BJ (cell line): ENCODE data around the gene SPEG. TPM values are rescaled to one million over a fixed set of nuclear protein-coding genes. Genes with fewer than 3 reads are reported as not detected.
"Not testable (repeated sequence)": the region's sequence is repeated elsewhere in the genome, so short reads cannot be mapped to it uniquely, and the experiment has no call there.

Experiments
- CTCF ChIA-PET: fragments of 350-600 bp; formaldehyde crosslinking; extraction: SDS; loops from one replicate; lab custom pipeline; 2021; ENCODE audit warnings: antibody characterized with exemption, inconsistent platforms; lab: Yijun Ruan, JAX
- POLR2A ChIA-PET: fragments of 300-600 bp; sonication (Branson Sonifier 250); formaldehyde crosslinking; extraction: SDS; loops from one replicate; lab custom pipeline; 2021; ENCODE audit warnings: antibody characterized with exemption; lab: Charles Lee
- DNase-seq: peaks from one replicate; pipeline ENCODE4 v3.0.0-alpha.2; 2011; ENCODE audit warnings: low read depth
- H3K27me3 ChIP-seq: 2 replicates; pipeline ENCODE4 v1.6.0; 2011; ENCODE audit warnings: low read length; ENCODE audit not compliant: control insufficient read depth, insufficient read depth
- H3K36me3 ChIP-seq: 2 replicates; pipeline ENCODE4 v1.5.1; 2011; ENCODE audit warnings: low read length; ENCODE audit not compliant: control insufficient read depth, insufficient read depth
- H3K4me3 ChIP-seq: 2 replicates; pipeline ENCODE4 v1.5.1; 2011; ENCODE audit warnings: low read depth, mild to moderate bottlenecking, control low read depth, low read length
- CTCF ChIP-seq: IDR thresholded peaks from 2 replicates; pipeline ENCODE4 v1.5.1; 2011; ENCODE audit warnings: low read depth, mild to moderate bottlenecking, control low read depth, inconsistent platforms, low read length, moderate library complexity; ENCODE audit not compliant: insufficient read depth
- polyA plus RNA-seq: library from polyadenylated mRNA; depleted of rRNA; stranded (reverse); fragments of >200 nt; gene quantifications from 2 replicates; pipeline ENCODE4 v1.2.3, GENCODE V29; 2011

SPEG gene
- polyA plus RNA-seq, 1 experiment, result 69.9 TPM

- no peak for TF ChIP-seq CTCF
- no peaks in the 10 kb centered on the region for H3K36me3 ChIP-seq
- no peaks in the 10 kb centered on the region for H3K27me3 ChIP-seq
- no peak overlapping the region for H3K4me3 ChIP-seq
- CTCF ChIA-PET, result interaction anchor here (0.6 to 7.3 kb wide), 16 partner anchors 11 to 136 kb away, joined by 3 to 291 read pairs (median 6); partner anchors contain the start of genes DNPEP, GMPPA and SPEG
- POLR2A ChIA-PET, result no interaction called here
- no peak for DNase-seq
These were observed 29.7 kb upstream of the SPEG start for GRCh38 chr2:219404954-219405353.

DNA sequence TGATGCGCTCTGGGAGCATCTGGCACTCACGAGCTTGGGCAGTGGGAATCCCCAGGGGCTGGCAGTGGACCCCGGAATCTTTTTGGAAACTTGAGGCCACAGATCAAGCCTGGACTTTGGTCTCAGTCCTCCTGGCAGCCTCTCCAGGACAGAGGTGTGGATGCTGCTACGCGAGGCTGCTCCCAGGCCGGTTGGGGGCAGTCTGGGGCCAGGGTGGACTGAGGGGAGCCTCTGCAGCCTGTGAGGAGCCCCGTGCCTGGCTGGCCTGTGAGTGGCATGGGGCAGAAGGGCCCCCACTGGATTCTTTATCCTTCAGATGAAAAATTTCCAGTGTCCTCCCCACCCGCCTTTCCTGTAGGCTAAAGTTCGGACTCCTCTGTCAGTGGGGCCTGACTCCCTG is 29.2 kb upstream of the SPEG start:
- TF ChIP-seq CTCF, result peak; percentile 24; the same call in 1 of the 2 replicates
- Histone ChIP-seq H3K36me3 (no peaks in the 10 kb centered on the region), H3K27me3 (no peaks in the 10 kb centered on the region), H3K4me3 (no peak overlapping the region)
- ChIA-PET CTCF (interaction anchor here (0.6 to 7.3 kb wide), 10 partner anchors 11 to 135 kb away, joined by 3 to 291 read pairs (median 25); partner anchors contain the start of genes DNPEP and GMPPA), POLR2A (no interaction called here)
- DNase-seq, result no peak

GRCh38 chr2:219405958-219406860 is 28.4 kb upstream of the SPEG start:
- ChIA-PET POLR2A (interaction anchor here (1.0 kb wide), 1 partner anchor 47 kb away, joined by 4 read pairs; no protein-coding TSS in a partner anchor), CTCF (interaction anchor here (0.7 to 7.3 kb wide), 7 partner anchors 11 to 134 kb away, joined by 3 to 291 read pairs (median 6); a partner anchor contains a TSS)
- no peaks in the 10 kb centered on the region for H3K27me3 ChIP-seq
- H3K36me3 ChIP-seq, result no peaks in the 10 kb centered on the region
- H3K4me3 ChIP-seq, result no peak overlapping the region
- DNase-seq, result no peak
- no peak for TF ChIP-seq CTCF

DNA sequence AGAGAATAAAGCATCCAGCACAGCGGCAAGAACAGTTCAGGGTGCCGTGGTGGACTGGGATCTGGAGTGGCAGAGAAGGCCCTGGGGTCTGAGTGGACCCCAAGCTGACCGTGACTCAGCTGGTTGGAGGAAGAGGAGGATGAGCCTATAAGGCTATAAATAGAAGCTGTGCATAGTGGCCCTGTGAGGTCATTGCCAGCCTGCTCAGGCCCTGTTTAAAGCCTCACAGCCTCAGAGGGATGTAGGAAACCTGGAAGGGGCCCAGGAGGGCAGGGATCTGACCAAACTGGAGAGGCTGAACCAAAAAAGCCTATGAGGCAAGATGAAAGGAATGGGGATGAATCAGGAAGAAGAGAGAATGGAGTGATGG is 27.8 kb upstream of the SPEG start:
- TF ChIP-seq CTCF, result no peak
- ChIA-PET CTCF (interaction anchor here (0.7 to 7.3 kb wide), 5 partner anchors 10 to 120 kb away, joined by 3 to 291 read pairs (median 3); no protein-coding TSS in a partner anchor), POLR2A (interaction anchor here (1.0 kb wide), 1 partner anchor 46 kb away, joined by 4 read pairs; no protein-coding TSS in a partner anchor)
- H3K36me3 ChIP-seq, result no peaks in the 10 kb centered on the region
- DNase-seq, result peak; percentile 86
- H3K27me3 ChIP-seq, result no peaks in the 10 kb centered on the region
- no peak overlapping the region for H3K4me3 ChIP-seq

DNA sequence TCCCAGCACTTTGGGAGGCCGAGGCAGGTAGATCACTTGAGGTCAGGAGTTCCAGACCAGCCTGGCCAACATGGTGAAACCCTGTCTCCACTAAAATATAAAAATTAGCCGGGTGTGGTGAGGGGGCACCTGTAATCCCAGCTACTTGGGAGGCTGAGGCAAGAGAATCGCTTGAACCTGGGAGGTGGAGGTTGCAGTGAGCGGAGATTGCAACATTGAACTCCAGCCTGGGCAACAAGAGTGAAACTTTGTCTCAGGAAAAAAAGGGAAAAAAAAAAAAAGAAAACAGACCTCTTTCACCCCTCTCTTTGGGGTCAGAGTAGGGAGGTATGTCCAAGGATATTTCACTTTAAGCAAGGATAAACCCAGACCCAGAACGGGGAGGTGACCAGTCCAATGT is 27.3 kb upstream of the SPEG start:
- H3K4me3 ChIP-seq, H3K36me3 ChIP-seq, H3K27me3 ChIP-seq, DNase-seq: not testable (repeated sequence)
- ChIA-PET POLR2A (interaction anchor here (0.6 to 1.0 kb wide), 2 partner anchors 46 to 54 kb away, joined by 3 to 4 read pairs; no protein-coding TSS in a partner anchor), CTCF (interaction anchor here (0.7 to 7.3 kb wide), 7 partner anchors 9 to 123 kb away, joined by 3 to 291 read pairs (median 4); no protein-coding TSS in a partner anchor)
